ENCODE data around the gene PPP1R13L. TPM values are rescaled to one million over a fixed set of nuclear protein-coding genes. Genes with fewer than 3 reads are reported as not detected.

The PPP1R13L gene
- total RNA-seq, 1 experiment from 2014 or later, result 36.4 TPM

GRCh38 chr19:45445139-45445538 is 40.3 kb upstream of the PPP1R13L start:
- BruUV-seq (replicated peaks), result no TSS peak
- H3K36me3 ChIP-seq (ENCODE audit: low read depth, low read length), result no peaks in the 10 kb centered on the region
- no peaks in the 10 kb centered on the region for H3K79me2 ChIP-seq (ENCODE audit: low read length)
- no peak overlapping the region for H3K9ac ChIP-seq (ENCODE audit: low read length)
- intact Hi-C loops (cut with micrococcal nuclease), result no loop called here
- H3K27me3 ChIP-seq (ENCODE audit: low read length), result no peaks in the 10 kb centered on the region
- H4K20me1 ChIP-seq (ENCODE audit: low read length), result no peaks in the 10 kb centered on the region
- H3K4me3 ChIP-seq (ENCODE audit: low read length), result no peak overlapping the region
- H3K4me2 ChIP-seq (ENCODE audit: low read length), result no peak overlapping the region
- DNase-seq (no peak), ATAC-seq (no peak)
- H3F3A ChIP-seq (ENCODE audit: low read length, unreplicated experiment), result no peaks in the 10 kb centered on the region
- H3K4me1 ChIP-seq (ENCODE audit: insufficient read depth, low read length), result peaks cover 23% of the 10 kb centered on the region
- POLR2A ChIA-PET (ENCODE audit: unreplicated experiment), result interaction anchor here (0.6 kb wide), 1 partner anchor 34 kb away, joined by 4 read pairs; no protein-coding TSS in a partner anchor
- H2AFZ ChIP-seq (ENCODE audit: low read length), result no peak overlapping the region
- no peak overlapping the region for H3K27ac ChIP-seq (ENCODE audit: low read length)
- H3K9me2 ChIP-seq (replicated peaks; ENCODE audit: low read length), result no peaks in the 10 kb centered on the region
- H3K9me3 ChIP-seq (ENCODE audit: low read length), result no peaks in the 10 kb centered on the region
- CTCF ChIA-PET, result interaction anchor here (0.8 to 1.0 kb wide), 2 partner anchors 22 to 33 kb away, joined by 3 read pairs; no protein-coding TSS in a partner anchor
- TF ChIP-seq CTCF (conservative IDR thresholded peaks at IDR 0.05; ENCODE audit: low read depth, low read length) (no peak), EZH2phosphoT487 (IDR thresholded peaks at IDR 0.05; ENCODE audit: borderline replicate concordance, low read length) (no peak), EZH2 (IDR thresholded peaks at IDR 0.05; ENCODE audit: low read length, unreplicated experiment) (no peak)

- Histone ChIP-seq H3K36me3 (ENCODE audit: low read depth, low read length) (no peaks in the 10 kb centered on the region), H3K27ac (ENCODE audit: low read length) (peak overlapping the region; percentile 52), H3K9me2 (replicated peaks; ENCODE audit: low read length) (no peaks in the 10 kb centered on the region), H3K4me3 (ENCODE audit: low read length) (peak overlapping the region; percentile 28; the same call in 1 of the 2 replicates), H3K79me2 (ENCODE audit: low read length) (no peaks in the 10 kb centered on the region), H3K9ac (ENCODE audit: low read length) (peak overlapping the region; percentile 52), H3K4me1 (ENCODE audit: insufficient read depth, low read length) (peaks cover 21% of the 10 kb centered on the region), H4K20me1 (ENCODE audit: low read length) (no peaks in the 10 kb centered on the region), H3F3A (ENCODE audit: low read length, unreplicated experiment) (no peaks in the 10 kb centered on the region), H2AFZ (ENCODE audit: low read length) (no peak overlapping the region), H3K27me3 (ENCODE audit: low read length) (no peaks in the 10 kb centered on the region), H3K9me3 (ENCODE audit: low read length) (no peaks in the 10 kb centered on the region), H3K4me2 (ENCODE audit: low read length) (peak overlapping the region; percentile 66)
- ATAC-seq (peak; percentile 48), DNase-seq (peak; percentile 75)
- POLR2A ChIA-PET (ENCODE audit: unreplicated experiment), result no interaction called here
- TF ChIP-seq CTCF (conservative IDR thresholded peaks at IDR 0.05; ENCODE audit: low read depth, low read length) (no peak), EZH2phosphoT487 (IDR thresholded peaks at IDR 0.05; ENCODE audit: borderline replicate concordance, low read length) (no peak), EZH2 (IDR thresholded peaks at IDR 0.05; ENCODE audit: low read length, unreplicated experiment) (no peak)
- intact Hi-C loops (cut with micrococcal nuclease), result no loop called here
- CTCF ChIA-PET, result interaction anchor here (0.8 kb wide), 1 partner anchor 23 kb away, joined by 3 read pairs; no protein-coding TSS in a partner anchor
- no TSS peak for BruUV-seq (replicated peaks)
Measured at GRCh38 chr19:45444318-45445041, 39.6 kb upstream of the PPP1R13L start.
